Measurements from ENCODE around the gene WNT6. TPM values are rescaled to one million over a fixed set of nuclear protein-coding genes. Genes with fewer than 3 reads are reported as not detected.
A peak's percentile ranks its signal among the peaks of the same experiment; 100 is the strongest.
"Not testable (repeated sequence)": the region's sequence is repeated elsewhere in the genome, so short reads cannot be mapped to it uniquely, and the experiment has no call there.

Gene WNT6
- total and polyA plus RNA-seq, 5 donors = 0.86 to 2.1 (median 1.2) TPM

DNA sequence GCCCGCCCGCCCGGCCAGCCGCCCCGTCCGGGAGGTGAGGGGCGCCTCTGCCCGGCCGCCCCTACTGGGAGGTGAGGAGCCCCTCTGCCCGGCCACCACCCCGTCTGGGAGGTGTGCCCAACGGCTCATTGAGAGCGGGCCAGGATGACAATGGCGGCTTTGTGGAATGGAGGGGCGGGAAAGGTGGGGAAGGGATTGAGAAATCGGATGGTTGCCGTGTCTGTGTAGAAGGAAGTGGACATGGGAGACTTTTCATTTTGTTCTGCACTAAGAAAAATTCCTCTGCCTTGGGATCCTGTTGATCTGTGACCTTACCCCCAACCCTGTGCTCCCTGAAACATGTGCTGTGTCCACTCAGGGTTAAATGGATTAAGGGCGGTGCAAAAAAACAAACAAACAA lies 12.6 kb upstream of the WNT6 start:
- not testable (repeated sequence) for H3K27ac ChIP-seq (ENCODE audit: low read length); H3K4me1 ChIP-seq (ENCODE audit: control insufficient read depth, insufficient read depth, low read length); DNase-seq; ATAC-seq; H3K4me3 ChIP-seq (ENCODE audit: low read length); H3K27me3 ChIP-seq (ENCODE audit: control insufficient read depth, insufficient read depth); H3K9me3 ChIP-seq (ENCODE audit: control insufficient read depth, low read length)
- intact Hi-C loops (cut with DNase I) = loop anchor here in 2 of 4 donors (10.0 kb wide), 2 partner anchors 112 to 132 kb away; partner anchors contain the start of gene TTLL4 (in 1 of the 2)
- WGBS = 91% methylated on average over 18 of the region's 18 CpGs

DNA sequence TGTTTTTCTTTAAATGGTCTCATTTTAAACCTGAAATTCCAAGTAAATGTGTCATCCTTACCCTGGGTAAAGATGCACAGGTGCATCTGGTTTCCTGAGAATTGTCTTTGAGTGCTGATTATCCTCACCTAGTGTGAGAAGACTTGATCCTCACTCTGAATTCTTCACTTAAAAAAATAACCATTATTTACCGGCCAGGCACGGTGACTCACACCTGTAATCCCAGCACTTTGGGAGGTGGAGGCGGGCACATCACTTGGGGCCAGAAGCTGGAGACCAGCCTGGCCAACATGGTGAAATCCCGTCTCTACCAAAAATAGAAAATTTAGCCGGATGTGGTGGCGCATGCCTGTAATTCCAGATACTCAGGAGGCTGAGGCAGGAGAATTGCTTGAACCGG lies 9.9 kb upstream of the WNT6 start:
- H3K4me3 ChIP-seq (ENCODE audit: low read length) = no peak overlapping the region
- H3K9me3 ChIP-seq (ENCODE audit: control insufficient read depth, low read length) = no peaks in the 10 kb centered on the region
- no peaks in the 10 kb centered on the region for H3K27me3 ChIP-seq (ENCODE audit: control insufficient read depth, insufficient read depth)
- H3K27ac ChIP-seq (ENCODE audit: low read length) = no peak overlapping the region
- 72% methylated on average over 7 of the region's 7 CpGs for WGBS
- DNase-seq (no peak), ATAC-seq (no peak)
- intact Hi-C loops (cut with DNase I) = loop anchor here in 3 of 4 donors (10.0 kb wide), 2 partner anchors 115 to 135 kb away; partner anchors contain the start of gene TTLL4 (in 2 of the 3)
- no peaks in the 10 kb centered on the region for H3K4me1 ChIP-seq (ENCODE audit: control insufficient read depth, insufficient read depth, low read length)

DNA sequence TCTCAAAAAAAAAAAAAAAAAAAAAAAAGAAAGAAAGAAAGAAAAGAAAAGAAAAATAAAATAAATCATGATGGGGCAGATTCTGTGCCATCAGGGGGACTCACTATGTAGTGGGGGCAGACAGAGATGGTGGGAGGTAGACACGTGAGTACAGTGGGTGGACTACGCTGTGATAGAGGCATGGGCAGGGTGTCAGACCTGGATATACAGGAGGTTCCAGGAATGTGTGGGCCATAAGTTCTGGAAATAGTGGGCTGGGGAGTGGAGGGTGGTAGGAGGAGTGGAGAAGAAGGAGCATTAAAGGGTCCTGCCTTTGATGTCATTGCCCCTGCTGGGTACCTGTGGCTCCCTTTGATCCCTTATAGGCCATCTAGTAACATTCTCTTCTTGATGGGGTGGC lies 8.8 kb upstream of the WNT6 start:
- WGBS = 81% methylated on average over 2 of the region's 2 CpGs
- intact Hi-C loops (cut with DNase I) = loop anchor here in 1 of 4 donors (10.0 kb wide), 1 partner anchor 136 kb away; the partner anchor contains the start of gene TTLL4
- H3K27me3 ChIP-seq (ENCODE audit: control insufficient read depth, insufficient read depth) = no peaks in the 10 kb centered on the region

DNA sequence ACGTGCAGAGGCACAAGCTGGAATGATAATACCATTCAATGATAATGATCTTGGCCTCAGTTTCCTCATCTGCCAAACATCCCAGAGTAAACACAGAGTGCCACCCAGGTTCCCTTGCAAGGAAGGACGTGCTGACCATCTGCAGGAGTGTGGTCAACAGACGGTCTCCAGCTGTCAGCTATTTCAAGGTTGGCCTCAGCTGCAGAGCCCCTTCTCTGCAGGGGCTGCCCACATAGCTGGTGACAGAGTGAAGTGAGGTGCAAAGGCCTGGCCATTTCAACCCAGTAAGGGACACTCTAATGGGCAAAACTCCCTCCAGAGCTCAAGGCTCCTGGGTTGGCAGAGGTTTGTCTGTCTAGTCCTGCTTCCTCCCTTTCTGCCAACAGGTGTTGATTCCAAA lies 8.3 kb upstream of the WNT6 start:
- DNase-seq = no peak
- intact Hi-C loops (cut with DNase I) = loop anchor here in 1 of 4 donors (10.0 kb wide), 1 partner anchor 136 kb away; the partner anchor contains the start of gene TTLL4
- WGBS = 36% methylated on average over 3 of the region's 3 CpGs

More for the DNA sequence above, 8.8 kb upstream of the WNT6 start:
- Histone ChIP-seq H3K9me3 (ENCODE audit: control insufficient read depth, low read length) (no peaks in the 10 kb centered on the region), H3K4me1 (ENCODE audit: control insufficient read depth, insufficient read depth, low read length) (no peaks in the 10 kb centered on the region), H3K4me3 (ENCODE audit: low read length) (no peak overlapping the region), H3K27ac (ENCODE audit: low read length) (no peak overlapping the region)
- DNase-seq (no peak), ATAC-seq (no peak)

DNA sequence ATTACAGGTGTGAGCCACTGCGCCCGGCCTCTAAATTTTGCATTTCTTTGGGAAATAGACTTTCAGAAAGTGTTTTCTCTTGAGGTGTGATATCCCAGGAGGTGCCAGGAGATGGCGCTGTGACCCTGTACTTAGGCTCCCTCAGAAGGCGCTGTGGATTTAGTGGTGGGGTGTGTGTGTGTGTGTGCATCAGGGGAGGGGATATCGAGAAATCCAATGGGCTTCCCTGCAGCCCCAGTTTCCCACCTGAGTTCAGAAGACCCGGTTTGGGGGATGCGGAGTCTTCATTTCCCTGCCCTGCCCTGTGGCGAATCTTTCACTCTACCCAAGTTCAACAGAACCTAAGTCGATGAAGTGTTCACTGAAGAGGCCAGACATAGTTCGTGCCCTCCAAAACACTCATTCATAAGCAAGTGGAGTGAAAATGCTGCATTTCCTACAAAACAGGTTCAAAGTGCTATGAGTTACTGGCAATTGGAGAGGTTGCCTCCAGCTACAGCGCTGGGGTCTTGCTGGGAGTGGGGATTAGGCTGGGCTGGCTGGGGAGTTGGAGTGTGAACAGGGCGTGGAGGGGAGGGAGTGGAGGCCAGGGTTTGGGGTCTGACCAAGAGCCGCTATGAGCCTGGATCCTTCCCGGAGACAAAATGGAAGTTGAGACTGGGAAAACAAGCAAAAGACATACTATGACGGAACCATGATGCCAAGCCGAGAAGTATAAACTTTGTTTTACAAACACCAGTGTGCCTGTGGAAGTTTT lies 6.5 kb upstream of the WNT6 start:
- no peaks in the 10 kb centered on the region for H3K9me3 ChIP-seq (ENCODE audit: control insufficient read depth, low read length)
- peak; percentile 52 to 80 (median 65) for DNase-seq
- H3K4me1 ChIP-seq (ENCODE audit: control insufficient read depth, insufficient read depth, low read length) = no peaks in the 10 kb centered on the region
- H3K4me3 ChIP-seq (ENCODE audit: low read length) = no peak overlapping the region
- ATAC-seq = peak; percentile 37 to 53
- intact Hi-C loops (cut with DNase I) = loop anchor here in 1 of 4 donors (10.0 kb wide), 1 partner anchor 138 kb away; the partner anchor contains the start of gene TTLL4
- 19% methylated on average over 16 of the region's 16 CpGs for WGBS
- no peak overlapping the region for H3K27ac ChIP-seq (ENCODE audit: low read length)
- H3K27me3 ChIP-seq (ENCODE audit: control insufficient read depth, insufficient read depth) = no peaks in the 10 kb centered on the region

More for the DNA sequence above, 8.3 kb upstream of the WNT6 start:
- ATAC-seq = no peak
- H3K27me3 ChIP-seq (ENCODE audit: control insufficient read depth, insufficient read depth) = no peaks in the 10 kb centered on the region
- no peaks in the 10 kb centered on the region for H3K9me3 ChIP-seq (ENCODE audit: control insufficient read depth, low read length)
- H3K27ac ChIP-seq (ENCODE audit: low read length) = no peak overlapping the region
- H3K4me1 ChIP-seq (ENCODE audit: control insufficient read depth, insufficient read depth, low read length) = no peaks in the 10 kb centered on the region
- H3K4me3 ChIP-seq (ENCODE audit: low read length) = no peak overlapping the region

DNA sequence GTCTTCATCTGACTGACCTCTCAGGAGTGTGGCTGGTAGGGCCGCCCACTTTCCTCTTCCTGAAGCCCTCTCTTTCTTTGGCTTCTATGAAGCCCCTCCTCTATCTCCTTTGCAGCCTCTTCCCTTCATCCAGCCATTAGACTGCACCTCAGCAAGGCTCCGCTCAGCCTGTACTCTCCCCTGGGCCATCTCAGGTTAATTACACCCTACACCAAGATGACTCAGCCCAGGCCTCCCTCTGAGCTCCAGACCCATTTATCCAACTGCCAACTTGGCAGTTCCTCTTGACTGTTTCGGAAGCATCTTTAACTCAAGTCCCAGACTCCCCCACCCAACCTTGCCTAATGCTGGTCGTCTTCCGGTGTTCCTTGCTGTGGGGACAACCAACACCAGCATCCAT lies 5.8 kb upstream of the WNT6 start:
- intact Hi-C loops (cut with DNase I) = loop anchor here in 1 of 4 donors (10.0 kb wide), 1 partner anchor 139 kb away; the partner anchor contains the start of gene TTLL4
- 38% methylated on average over 5 of the region's 5 CpGs for WGBS
- H3K4me3 ChIP-seq (ENCODE audit: low read length) = no peak overlapping the region
- H3K27me3 ChIP-seq (ENCODE audit: control insufficient read depth, insufficient read depth) = no peaks in the 10 kb centered on the region
- no peak overlapping the region for H3K27ac ChIP-seq (ENCODE audit: low read length)
- H3K9me3 ChIP-seq (ENCODE audit: control insufficient read depth, low read length) = no peaks in the 10 kb centered on the region
- no peaks in the 10 kb centered on the region for H3K4me1 ChIP-seq (ENCODE audit: control insufficient read depth, insufficient read depth, low read length)
- no peak for DNase-seq
- no peak for ATAC-seq

DNA sequence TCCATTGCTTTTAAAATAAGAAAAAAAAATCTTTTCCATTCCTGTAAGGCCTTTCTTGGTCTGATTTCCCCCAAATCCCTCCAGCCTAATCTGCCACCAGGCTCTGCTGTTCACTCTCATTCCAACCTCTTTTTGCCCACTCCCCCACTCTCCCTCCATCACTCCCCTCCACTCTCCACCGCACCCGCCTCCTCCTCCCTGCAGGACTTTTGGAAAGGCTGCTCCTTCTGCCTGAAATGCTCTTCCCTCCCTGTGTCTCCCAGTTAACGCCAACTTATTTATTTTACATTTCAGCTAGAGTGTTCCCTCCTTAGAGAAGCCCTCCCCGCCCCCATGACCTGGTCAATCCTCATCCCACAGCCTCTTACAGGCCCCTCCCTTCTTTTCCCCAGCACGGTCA lies 4.7 kb upstream of the WNT6 start:
- no peak for DNase-seq
- H3K27me3 ChIP-seq (ENCODE audit: control insufficient read depth, insufficient read depth) = no peaks in the 10 kb centered on the region
- H3K4me3 ChIP-seq (ENCODE audit: low read length) = no peak overlapping the region
- no peak for ATAC-seq
- no peak overlapping the region for H3K27ac ChIP-seq (ENCODE audit: low read length)
- H3K4me1 ChIP-seq (ENCODE audit: control insufficient read depth, insufficient read depth, low read length) = no peaks in the 10 kb centered on the region
- intact Hi-C loops (cut with DNase I) = loop anchor here in 1 of 4 donors (10.0 kb wide), 1 partner anchor 140 kb away; the partner anchor contains the start of gene TTLL4
- WGBS = 45% methylated on average over 5 of the region's 5 CpGs
- H3K9me3 ChIP-seq (ENCODE audit: control insufficient read depth, low read length) = no peaks in the 10 kb centered on the region

DNA sequence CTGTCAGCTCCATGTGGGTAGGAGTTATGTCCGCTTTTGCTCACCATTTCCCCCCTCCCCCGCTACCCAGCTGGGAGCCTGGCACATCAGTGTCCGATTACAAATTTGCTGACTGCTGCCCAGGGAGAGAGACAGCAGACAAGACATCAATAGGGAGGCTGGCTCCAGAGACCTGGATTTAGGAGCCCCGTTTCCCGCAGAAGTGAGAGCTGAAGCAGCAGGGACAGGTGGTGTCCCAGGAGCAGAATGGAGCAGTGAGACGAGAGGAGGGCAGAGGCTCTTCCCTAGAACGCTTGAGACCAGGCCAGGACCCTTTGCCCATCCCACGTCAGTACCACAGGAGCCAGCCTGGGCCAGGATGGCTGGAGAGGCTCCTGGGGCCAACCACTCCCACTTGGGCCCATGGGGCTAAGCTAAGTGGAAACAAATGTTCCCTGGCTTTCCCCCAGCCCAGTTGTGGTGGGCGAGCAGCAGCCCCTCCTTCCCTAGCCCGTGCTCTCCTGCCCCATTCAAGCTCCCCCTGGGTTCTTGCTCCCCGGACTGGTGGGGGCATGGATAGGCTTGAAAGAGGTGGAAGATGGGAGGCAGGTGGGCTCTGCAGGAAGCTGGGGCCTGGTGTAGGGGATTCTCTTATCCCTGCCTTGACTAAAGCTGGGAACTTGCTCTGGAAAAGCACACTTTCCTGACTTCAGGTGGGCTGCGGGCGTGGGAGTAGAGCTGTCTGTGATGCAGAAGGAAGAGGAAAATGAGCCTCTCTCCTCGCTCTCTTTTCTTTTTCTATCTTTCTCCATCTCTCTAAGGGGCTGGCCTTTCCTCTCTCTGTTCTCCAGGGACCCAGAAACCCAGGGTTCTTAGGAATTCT lies 4.1 kb upstream of the WNT6 start:
- H3K9me3 ChIP-seq (ENCODE audit: control insufficient read depth, low read length) = no peaks in the 10 kb centered on the region
- no peaks in the 10 kb centered on the region for H3K4me1 ChIP-seq (ENCODE audit: control insufficient read depth, insufficient read depth, low read length)
- WGBS = 51% methylated on average over 14 of the region's 14 CpGs
- no peaks in the 10 kb centered on the region for H3K27me3 ChIP-seq (ENCODE audit: control insufficient read depth, insufficient read depth)
- DNase-seq (no peak), ATAC-seq (no peak)
- H3K27ac ChIP-seq (ENCODE audit: low read length) = no peak overlapping the region
- H3K4me3 ChIP-seq (ENCODE audit: low read length) = no peak overlapping the region
- intact Hi-C loops (cut with DNase I) = loop anchor here in 1 of 4 donors (10.0 kb wide), 1 partner anchor 141 kb away; the partner anchor contains the start of gene TTLL4

DNA sequence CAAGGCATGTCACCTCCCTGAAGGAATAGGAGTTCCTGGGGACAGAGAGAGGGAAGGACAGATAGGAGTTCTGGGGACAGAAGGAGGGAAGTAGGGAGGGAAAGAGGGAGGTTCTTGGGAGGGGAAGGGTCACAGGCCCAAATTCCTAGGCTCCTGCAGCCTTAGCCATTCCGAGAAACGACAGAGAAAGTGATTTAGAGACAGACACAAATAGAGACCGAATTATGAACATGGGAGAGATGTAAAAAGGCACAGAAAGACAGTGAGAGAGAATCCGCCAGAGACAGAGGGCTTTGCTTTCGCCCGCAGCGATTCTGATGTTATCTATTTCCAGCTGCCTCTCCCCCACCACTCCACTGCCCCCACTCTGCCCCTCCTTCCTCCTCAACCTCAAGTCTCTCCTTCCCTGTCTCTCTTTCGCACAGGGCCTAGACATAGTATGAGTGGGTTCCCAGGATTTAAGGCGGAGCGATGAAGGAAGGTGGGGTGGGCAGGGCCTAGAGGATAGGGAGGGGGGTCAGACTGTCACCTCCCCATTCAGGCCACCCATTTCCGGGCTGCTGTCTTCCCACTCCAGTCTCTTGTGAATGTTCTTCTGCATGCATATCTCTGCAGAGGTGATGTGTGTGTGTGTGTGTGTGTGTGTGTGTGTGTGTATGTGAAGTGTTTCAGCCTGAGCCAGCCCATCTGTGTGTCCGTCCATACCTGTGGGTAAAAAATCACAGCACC lies 3.3 kb upstream of the WNT6 start:
- Histone ChIP-seq H3K27me3 (ENCODE audit: control insufficient read depth, insufficient read depth) (no peaks in the 10 kb centered on the region), H3K4me1 (ENCODE audit: control insufficient read depth, insufficient read depth, low read length) (no peaks in the 10 kb centered on the region), H3K9me3 (ENCODE audit: control insufficient read depth, low read length) (no peaks in the 10 kb centered on the region), H3K27ac (ENCODE audit: low read length) (no peak overlapping the region), H3K4me3 (ENCODE audit: low read length) (no peak overlapping the region)
- 37% methylated on average over 12 of the region's 12 CpGs for WGBS
- DNase-seq (no peak), ATAC-seq (no peak)
- intact Hi-C loops (cut with DNase I) = loop anchor here in 1 of 4 donors (10.0 kb wide), 1 partner anchor 142 kb away; the partner anchor contains the start of gene TTLL4

DNA sequence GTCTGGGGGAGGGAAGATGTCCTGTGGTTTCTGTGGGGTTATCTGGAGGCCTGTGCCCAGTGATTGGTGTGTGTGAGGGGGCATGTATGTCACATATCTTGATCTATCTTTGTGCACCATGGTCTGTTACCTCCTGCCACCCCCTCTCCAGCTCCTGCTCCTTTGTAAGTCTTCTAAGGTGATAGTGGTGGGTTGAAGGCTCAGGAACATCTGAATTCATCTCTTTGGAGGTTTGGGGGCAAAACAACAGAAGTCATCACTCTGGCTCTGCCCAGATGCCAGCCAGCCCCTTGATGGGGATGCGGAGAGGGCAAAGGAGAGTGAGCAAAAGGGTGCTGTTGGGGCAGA lies 2.7 kb upstream of the WNT6 start:
- Histone ChIP-seq H3K27me3 (ENCODE audit: control insufficient read depth, insufficient read depth) (no peaks in the 10 kb centered on the region), H3K4me3 (ENCODE audit: low read length) (no peak overlapping the region), H3K9me3 (ENCODE audit: control insufficient read depth, low read length) (no peaks in the 10 kb centered on the region), H3K4me1 (ENCODE audit: control insufficient read depth, insufficient read depth, low read length) (no peaks in the 10 kb centered on the region), H3K27ac (ENCODE audit: low read length) (no peak overlapping the region)
- DNase-seq (no peak), ATAC-seq (no peak)
- intact Hi-C loops (cut with DNase I) = loop anchor here in 1 of 4 donors (10.0 kb wide), 1 partner anchor 142 kb away; the partner anchor contains the start of gene TTLL4
- WGBS = 64% methylated on average over 1 of the region's 1 CpG
